ENCODE results near the gene LENEP.
"Not testable (repeated sequence)": the region's sequence is repeated elsewhere in the genome, so short reads cannot be mapped to it uniquely, and the experiment has no call there.

LENEP gene

GRCh38 chr1:154988058-154988954, 5.1 kb upstream of the LENEP start:
- peaks cover 34% of the 10 kb centered on the region for H3K36me3 ChIP-seq (ENCODE audit: control insufficient read depth, insufficient read depth, low read length)
- 96% methylated on average over 17 of the region's 17 CpGs for WGBS, 2 experiments
- no peaks in the 10 kb centered on the region for H3K27me3 ChIP-seq (ENCODE audit: control insufficient read depth, insufficient read depth, low read length, poor library complexity, severe bottlenecking)
- no peak overlapping the region for H3K27ac ChIP-seq (ENCODE audit: insufficient read depth, low read depth, low read length, poor library complexity, severe bottlenecking)
- H3K4me1 ChIP-seq (ENCODE audit: control insufficient read depth, insufficient read depth, low read length), result peaks cover 9% of the 10 kb centered on the region
- H3K9me3 ChIP-seq (ENCODE audit: control insufficient read depth, low read length), result no peaks in the 10 kb centered on the region
- no peak overlapping the region for H3K4me3 ChIP-seq (ENCODE audit: insufficient read depth, low read depth, low read length)

GRCh38 chr1:154989195-154989860, 4.1 kb upstream of the LENEP start:
- peaks cover 6% of the 10 kb centered on the region for H3K4me1 ChIP-seq (ENCODE audit: control insufficient read depth, insufficient read depth, low read length)
- H3K27ac ChIP-seq (ENCODE audit: insufficient read depth, low read depth, low read length, poor library complexity, severe bottlenecking), result no peak overlapping the region
- H3K9me3 ChIP-seq (ENCODE audit: control insufficient read depth, low read length), result no peaks in the 10 kb centered on the region
- 87 to 94% methylated on average over 3 of the region's 3 CpGs for WGBS, 2 experiments
- H3K27me3 ChIP-seq (ENCODE audit: control insufficient read depth, insufficient read depth, low read length, poor library complexity, severe bottlenecking), result no peaks in the 10 kb centered on the region
- H3K36me3 ChIP-seq (ENCODE audit: control insufficient read depth, insufficient read depth, low read length), result peaks cover 34% of the 10 kb centered on the region
- no peak overlapping the region for H3K4me3 ChIP-seq (ENCODE audit: insufficient read depth, low read depth, low read length)

DNA sequence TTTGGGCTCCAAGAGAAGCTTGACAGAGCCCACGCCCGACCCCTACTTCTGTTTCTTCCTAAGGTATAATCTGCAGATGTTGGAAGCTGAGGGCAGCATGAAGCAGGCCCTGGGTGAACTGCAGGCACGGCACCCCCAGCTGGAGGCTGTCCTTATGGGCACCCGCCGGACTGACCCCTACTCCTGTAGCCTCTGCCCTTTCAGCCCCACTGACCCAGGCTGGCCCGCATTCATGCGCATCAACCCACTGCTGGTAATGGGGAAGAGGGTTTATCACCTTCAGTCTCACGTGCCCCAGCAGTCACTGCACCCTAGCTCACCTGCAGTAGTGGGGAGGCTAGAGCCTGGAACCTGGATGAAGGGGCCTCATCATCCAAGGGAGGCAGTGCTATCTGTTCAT, 3.1 kb upstream of the LENEP start:
- Histone ChIP-seq H3K4me3 (ENCODE audit: insufficient read depth, low read depth, low read length) (no peak overlapping the region), H3K36me3 (ENCODE audit: control insufficient read depth, insufficient read depth, low read length) (peaks cover 34% of the 10 kb centered on the region), H3K27me3 (ENCODE audit: control insufficient read depth, insufficient read depth, low read length, poor library complexity, severe bottlenecking) (no peaks in the 10 kb centered on the region), H3K9me3 (ENCODE audit: control insufficient read depth, low read length) (no peaks in the 10 kb centered on the region), H3K27ac (ENCODE audit: insufficient read depth, low read depth, low read length, poor library complexity, severe bottlenecking) (no peak overlapping the region), H3K4me1 (ENCODE audit: control insufficient read depth, insufficient read depth, low read length) (no peaks in the 10 kb centered on the region)
- WGBS, 2 experiments, result 92 to 94% methylated on average over 8 of the region's 8 CpGs

DNA sequence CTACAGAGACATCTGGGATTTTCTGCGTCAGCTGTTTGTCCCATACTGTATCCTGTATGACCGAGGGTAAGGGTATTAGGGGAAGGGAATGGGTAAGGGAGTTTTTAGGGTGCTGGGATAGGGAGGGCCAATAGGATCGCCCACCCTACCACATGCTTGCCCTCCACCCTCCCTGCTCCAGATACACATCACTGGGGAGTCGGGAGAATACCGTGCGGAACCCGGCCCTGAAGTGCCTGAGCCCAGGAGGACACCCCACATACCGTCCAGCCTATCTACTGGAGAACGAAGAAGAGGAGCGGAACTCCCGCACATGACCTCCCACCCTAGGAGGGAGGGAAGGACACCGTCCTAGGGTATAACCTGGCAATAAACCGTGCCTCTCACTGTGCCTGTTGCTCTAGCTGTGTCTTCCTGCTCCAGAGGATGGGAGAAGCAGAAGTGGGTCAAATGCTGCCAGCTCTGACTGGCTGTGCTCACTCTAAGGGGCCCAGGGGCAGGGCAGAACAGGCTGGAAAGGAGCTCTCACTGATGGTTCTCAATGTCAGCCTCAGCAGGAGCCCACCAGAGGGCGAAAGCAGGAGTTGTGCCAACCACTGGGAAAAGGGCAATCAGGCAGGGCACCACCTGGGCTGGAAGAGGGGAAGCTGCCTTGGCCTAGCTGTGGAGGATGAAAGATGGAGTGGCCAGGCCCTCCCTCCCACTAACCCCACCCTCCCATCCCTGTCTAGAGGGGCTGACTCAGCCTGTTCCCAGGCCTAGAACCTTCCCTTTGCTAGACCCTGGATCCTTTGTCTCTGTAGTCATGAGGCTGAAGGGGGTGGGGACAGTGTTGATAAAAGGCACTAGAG, 440 bp upstream of the LENEP start:
- Histone ChIP-seq H3K27ac (ENCODE audit: insufficient read depth, low read depth, low read length, poor library complexity, severe bottlenecking) (no peak overlapping the region), H3K27me3 (ENCODE audit: control insufficient read depth, insufficient read depth, low read length, poor library complexity, severe bottlenecking) (no peaks in the 10 kb centered on the region), H3K4me3 (ENCODE audit: insufficient read depth, low read depth, low read length) (no peak overlapping the region), H3K4me1 (ENCODE audit: control insufficient read depth, insufficient read depth, low read length) (no peaks in the 10 kb centered on the region), H3K9me3 (ENCODE audit: control insufficient read depth, low read length) (no peaks in the 10 kb centered on the region), H3K36me3 (ENCODE audit: control insufficient read depth, insufficient read depth, low read length) (peaks cover 30% of the 10 kb centered on the region)
- 89 to 92% methylated on average over 14 of the region's 14 CpGs for WGBS, 2 experiments

DNA sequence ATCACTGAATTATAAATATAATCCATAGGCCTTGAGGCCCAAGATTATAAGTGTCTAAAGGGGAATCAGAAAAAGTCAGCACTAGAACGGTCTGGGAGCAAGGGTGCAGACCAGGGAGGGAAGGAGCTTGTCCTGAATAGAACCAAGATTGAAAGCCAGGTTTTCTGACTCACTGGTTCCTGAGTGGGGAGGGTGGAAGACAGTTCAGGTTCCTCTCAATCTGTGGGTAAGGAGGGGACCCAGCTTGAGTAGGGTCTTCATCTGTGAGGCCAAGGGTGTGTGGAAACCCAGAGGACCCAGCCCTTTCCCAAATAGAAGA, 842 bp downstream of the LENEP start:
- Histone ChIP-seq H3K36me3 (ENCODE audit: control insufficient read depth, insufficient read depth, low read length) (peaks cover 18% of the 10 kb centered on the region), H3K4me1 (ENCODE audit: control insufficient read depth, insufficient read depth, low read length) (no peaks in the 10 kb centered on the region), H3K9me3 (ENCODE audit: control insufficient read depth, low read length) (no peaks in the 10 kb centered on the region), H3K27ac (ENCODE audit: insufficient read depth, low read depth, low read length, poor library complexity, severe bottlenecking) (no peak overlapping the region), H3K27me3 (ENCODE audit: control insufficient read depth, insufficient read depth, low read length, poor library complexity, severe bottlenecking) (no peaks in the 10 kb centered on the region), H3K4me3 (ENCODE audit: insufficient read depth, low read depth, low read length) (no peak overlapping the region)
- 94 to 98% methylated on average over 1 of the region's 1 CpG for WGBS, 2 experiments

DNA sequence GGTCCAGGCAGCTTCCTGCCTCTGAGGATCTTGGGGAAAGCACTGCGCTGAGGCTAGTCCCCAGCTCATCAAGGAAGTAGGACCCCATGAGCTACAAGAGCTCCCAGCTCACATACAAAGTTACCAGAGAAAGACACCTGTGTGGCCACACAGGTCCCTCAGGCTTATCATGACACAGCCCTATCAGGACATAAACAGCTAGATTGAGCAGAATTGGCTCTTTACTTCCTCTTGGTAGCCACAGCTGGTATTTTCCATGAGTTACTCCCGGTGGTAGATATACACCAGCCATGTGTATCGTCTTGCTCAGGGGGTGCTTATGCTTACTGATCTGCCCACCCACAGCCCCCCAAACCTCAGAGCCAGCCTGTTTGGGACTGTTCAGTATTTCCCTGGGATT, 1.2 kb downstream of the LENEP start:
- Histone ChIP-seq H3K4me3 (ENCODE audit: insufficient read depth, low read depth, low read length) (no peak overlapping the region), H3K36me3 (ENCODE audit: control insufficient read depth, insufficient read depth, low read length) (peaks cover 14% of the 10 kb centered on the region), H3K4me1 (ENCODE audit: control insufficient read depth, insufficient read depth, low read length) (no peaks in the 10 kb centered on the region), H3K27ac (ENCODE audit: insufficient read depth, low read depth, low read length, poor library complexity, severe bottlenecking) (no peak overlapping the region), H3K9me3 (ENCODE audit: control insufficient read depth, low read length) (no peaks in the 10 kb centered on the region), H3K27me3 (ENCODE audit: control insufficient read depth, insufficient read depth, low read length, poor library complexity, severe bottlenecking) (no peaks in the 10 kb centered on the region)
- WGBS, 2 experiments, result 94 to 96% methylated on average over 3 of the region's 3 CpGs

GRCh38 chr1:154995301-154995983, 2.1 kb downstream of the LENEP start:
- not testable (repeated sequence) for H3K9me3 ChIP-seq (ENCODE audit: control insufficient read depth, low read length); H3K27ac ChIP-seq (ENCODE audit: insufficient read depth, low read depth, low read length, poor library complexity, severe bottlenecking); H3K4me1 ChIP-seq (ENCODE audit: control insufficient read depth, insufficient read depth, low read length); H3K27me3 ChIP-seq (ENCODE audit: control insufficient read depth, insufficient read depth, low read length, poor library complexity, severe bottlenecking); H3K36me3 ChIP-seq (ENCODE audit: control insufficient read depth, insufficient read depth, low read length); H3K4me3 ChIP-seq (ENCODE audit: insufficient read depth, low read depth, low read length)
- 77 to 91% methylated on average over 10 to 12 of the region's 13 CpGs for WGBS, 2 experiments

DNA sequence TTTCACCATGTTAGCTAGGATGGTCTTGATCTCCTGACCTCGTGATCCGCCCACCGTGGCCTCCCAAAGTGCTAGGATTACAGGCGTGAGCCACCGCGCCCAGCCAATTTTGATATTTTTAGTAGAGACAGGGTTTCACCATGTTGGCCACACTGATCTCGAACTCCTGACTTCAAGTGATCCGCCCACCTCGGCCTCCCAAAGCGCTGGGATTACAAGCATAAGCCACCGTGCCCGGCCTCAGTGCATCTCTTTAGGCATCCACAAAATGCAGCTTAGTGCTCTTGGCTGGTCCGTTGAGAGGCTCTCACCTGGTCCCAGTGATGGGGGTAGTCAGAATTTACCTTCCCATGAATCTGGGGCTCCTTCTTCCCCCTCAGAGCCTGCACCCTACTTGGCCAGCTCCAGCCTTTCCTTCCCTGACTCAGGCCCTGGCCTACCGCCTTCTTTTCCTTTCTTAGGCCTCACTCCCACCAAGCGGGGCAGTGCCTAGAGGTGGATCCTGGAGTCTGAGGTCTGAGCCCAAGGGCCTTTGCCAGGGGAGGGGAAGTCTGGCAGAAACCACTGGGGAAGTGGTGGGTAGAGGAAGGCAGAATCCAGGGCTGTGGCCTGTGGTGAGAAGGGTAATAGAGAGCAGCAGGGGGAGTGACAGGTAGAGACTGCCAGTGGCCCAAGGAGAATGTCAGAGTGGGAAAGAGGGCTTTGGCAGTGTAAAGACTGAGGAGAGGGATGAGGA, 3.7 kb downstream of the LENEP start:
- Histone ChIP-seq H3K27ac (ENCODE audit: insufficient read depth, low read depth, low read length, poor library complexity, severe bottlenecking) (no peak overlapping the region), H3K4me3 (ENCODE audit: insufficient read depth, low read depth, low read length) (no peak overlapping the region), H3K36me3 (ENCODE audit: control insufficient read depth, insufficient read depth, low read length) (no peaks in the 10 kb centered on the region), H3K4me1 (ENCODE audit: control insufficient read depth, insufficient read depth, low read length) (no peaks in the 10 kb centered on the region), H3K9me3 (ENCODE audit: control insufficient read depth, low read length) (no peaks in the 10 kb centered on the region), H3K27me3 (ENCODE audit: control insufficient read depth, insufficient read depth, low read length, poor library complexity, severe bottlenecking) (no peaks in the 10 kb centered on the region)
- WGBS, 2 experiments, result 88 to 89% methylated on average over 15 of the region's 15 CpGs

DNA sequence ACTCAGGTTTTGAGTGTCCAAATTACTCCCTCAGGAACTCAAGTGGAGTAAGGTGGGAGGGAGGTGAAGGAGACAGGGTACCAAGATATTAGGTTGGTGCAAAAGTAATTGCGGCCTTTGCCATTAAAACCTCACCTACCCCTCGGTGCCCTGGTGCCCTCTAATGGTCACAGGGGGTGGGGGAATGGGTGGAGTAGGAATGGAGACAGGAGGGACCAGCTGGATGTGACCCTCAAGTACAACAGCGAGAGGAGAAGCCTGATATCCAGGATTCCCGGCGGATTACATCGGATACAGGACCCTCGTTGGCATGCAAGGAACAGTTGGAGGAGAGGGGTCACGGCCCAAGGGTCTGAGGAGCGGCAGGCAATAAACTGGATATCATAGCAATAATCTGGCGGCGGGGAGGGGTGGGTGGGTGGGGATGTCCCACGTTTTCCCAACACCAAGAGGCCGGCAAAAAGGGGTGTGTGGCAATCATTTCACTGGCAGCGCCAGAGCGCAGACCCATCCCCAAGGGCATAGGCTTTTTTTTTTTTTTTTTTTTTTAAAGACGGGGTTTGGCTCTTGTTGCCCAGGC, 4.9 kb downstream of the LENEP start:
- Histone ChIP-seq H3K36me3 (ENCODE audit: control insufficient read depth, insufficient read depth, low read length) (no peaks in the 10 kb centered on the region), H3K9me3 (ENCODE audit: control insufficient read depth, low read length) (no peaks in the 10 kb centered on the region), H3K4me1 (ENCODE audit: control insufficient read depth, insufficient read depth, low read length) (no peaks in the 10 kb centered on the region), H3K4me3 (ENCODE audit: insufficient read depth, low read depth, low read length) (no peak overlapping the region), H3K27ac (ENCODE audit: insufficient read depth, low read depth, low read length, poor library complexity, severe bottlenecking) (no peak overlapping the region), H3K27me3 (ENCODE audit: control insufficient read depth, insufficient read depth, low read length, poor library complexity, severe bottlenecking) (no peaks in the 10 kb centered on the region)
- 92 to 96% methylated on average over 14 to 16 of the region's 16 CpGs for WGBS, 2 experiments

All from ectodermal cell (in vitro differentiated cells).